ENCODE results near the gene C4BPB.
A peak's percentile ranks its signal among the peaks of the same experiment; 100 is the strongest.
"Not testable (repeated sequence)": the region's sequence is repeated elsewhere in the genome, so short reads cannot be mapped to it uniquely, and the experiment has no call there.

Gene C4BPB, protein sequence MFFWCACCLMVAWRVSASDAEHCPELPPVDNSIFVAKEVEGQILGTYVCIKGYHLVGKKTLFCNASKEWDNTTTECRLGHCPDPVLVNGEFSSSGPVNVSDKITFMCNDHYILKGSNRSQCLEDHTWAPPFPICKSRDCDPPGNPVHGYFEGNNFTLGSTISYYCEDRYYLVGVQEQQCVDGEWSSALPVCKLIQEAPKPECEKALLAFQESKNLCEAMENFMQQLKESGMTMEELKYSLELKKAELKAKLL

DNA sequence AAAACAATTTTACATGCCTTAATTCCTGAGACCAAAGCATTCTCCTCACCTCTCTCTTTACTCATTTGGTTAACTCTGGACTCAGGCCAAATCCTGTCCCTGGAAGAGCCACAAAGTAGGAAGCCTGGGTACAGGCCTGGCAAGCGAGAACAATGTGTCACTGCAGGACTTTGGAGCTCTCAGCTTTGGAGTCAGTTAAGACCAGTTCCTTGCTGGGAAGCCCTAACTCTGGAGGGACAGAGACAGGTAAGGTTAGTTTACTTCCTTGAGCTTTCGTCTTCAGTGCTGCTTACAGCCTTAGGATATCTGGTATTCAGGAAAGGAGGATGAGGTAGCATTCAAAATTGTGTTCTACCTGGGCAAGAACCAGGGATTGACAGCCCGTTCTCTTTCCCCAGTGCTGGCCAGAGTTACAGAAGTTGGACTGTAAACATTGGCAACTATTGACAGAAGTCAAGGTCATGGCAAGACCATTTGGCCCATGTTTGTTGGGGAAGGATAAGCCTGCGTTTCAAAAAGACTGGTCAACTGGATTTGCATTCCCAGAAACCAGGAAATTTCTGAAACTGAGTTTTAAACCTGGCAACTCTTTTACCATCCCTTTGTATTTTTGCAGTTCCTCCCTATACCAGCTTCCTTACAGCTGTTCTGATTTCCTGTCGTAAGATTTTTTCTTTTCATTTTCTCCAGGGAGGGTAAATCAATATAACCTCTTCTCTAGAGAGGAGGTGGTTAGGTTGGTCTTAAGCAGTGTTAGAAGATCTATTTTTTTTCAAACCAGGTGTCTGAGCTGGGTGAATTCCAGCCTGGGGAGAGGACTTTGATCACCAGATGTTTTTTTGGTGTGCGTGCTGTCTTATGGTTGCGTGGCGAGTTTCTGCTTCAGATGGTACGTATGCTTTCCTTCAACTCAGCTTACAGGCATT is at the start of gene C4BPB:
C4BPB (plus strand) TSS at position 160 of the 926 bp plus-strand sequence; CDS start at position 832, 672 bp downstream.
- DNase-seq (ENCODE audit: low read depth in 2 of 2): no peak

DNA sequence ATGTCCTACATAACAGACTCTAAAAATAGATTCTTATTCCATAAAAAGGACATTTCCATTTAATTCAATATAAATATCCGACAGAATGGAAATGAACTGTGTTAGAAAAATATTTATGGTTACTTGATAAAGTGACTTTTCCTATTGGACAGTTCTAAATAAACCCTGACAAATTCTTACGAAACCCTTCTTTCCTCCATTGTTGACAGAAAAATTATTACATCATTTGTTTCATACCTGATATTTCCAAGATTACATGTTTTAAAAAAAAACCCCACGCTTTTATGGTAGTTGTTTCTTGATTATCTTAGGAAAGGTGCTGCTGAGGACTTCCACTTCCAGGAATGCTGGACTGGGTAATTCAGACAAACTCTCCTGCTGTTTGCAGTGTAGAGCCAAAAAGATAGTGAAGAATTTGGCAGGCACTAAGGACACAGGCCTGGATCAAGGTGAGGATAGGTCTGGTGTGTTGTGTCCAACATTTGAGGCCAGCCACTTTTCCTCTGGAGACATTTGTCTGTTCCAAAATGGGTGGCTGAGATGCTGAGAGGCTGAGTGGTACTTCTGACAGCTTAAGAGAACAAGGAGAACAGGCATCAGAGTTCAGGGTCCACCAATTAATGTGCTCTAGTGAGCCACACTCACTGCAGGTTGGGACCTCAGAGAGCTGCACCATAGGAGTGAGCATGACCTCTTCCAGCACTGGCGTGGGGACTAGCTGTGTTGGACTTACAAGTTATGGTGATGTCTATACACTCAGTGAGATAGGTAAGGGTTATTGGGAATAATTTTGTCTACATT is 49.1 kb upstream of the C4BPB start:
- DNase-seq (ENCODE audit: low read depth in 2 of 2): no peak

DNA sequence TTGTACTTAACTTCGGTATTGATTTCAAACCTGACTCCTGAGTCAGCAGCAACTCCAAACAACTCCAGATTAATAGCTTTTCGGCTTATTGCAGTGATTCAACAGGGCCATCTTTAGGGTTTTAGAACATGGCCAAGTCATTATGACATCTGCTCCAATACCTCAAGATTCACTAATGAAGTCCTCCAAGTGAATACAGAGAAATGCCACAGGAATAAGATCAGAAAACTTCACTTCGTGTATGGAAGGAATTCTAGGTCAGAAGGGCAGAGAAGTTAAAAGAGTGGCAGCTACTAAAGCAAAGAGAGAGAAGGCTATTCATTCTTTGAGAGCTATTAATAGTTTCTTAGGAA is 48.5 kb upstream of the C4BPB start:
- no peak for DNase-seq (ENCODE audit: low read depth in 2 of 2)

DNA sequence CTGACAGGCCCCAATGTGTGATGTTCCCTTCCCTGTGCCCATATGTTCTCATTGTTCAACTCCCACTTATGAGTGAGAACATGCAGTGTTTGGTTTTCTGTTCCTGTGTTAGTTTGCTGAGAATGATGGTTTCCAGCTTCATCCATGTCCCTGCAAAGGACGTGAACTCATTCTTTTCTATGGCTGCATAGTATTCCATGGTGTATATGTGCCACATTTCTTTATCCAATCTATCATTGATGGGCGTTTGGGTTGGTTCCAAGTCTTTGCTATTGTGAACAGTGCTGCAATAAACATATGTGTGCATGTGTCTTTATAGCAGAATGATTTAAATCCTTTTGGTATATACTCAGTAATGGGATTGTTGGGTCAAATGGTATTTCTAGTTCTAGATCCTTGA is 47.3 kb upstream of the C4BPB start:
- not testable (repeated sequence) for DNase-seq (ENCODE audit: low read depth in 2 of 2)

DNA sequence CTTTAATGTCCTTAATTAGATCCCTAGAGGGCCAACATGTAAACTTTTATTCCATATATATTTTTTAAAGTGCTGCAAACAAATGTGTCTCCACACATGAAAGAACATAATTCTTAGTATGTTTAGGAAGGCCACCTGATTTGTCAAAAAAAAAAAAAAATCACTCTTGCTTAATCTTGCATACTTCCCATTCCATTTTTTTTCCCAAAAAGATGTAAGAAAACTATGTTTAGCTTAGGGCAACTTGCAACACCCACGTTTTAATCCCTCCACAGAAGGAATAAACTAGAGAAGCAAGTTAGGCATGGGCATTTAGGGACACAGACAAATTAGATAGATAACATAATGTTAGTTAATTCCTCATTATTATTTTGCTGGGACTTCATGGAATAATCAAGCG is 43.2 kb upstream of the C4BPB start:
- DNase-seq (ENCODE audit: low read depth in 2 of 2): no peak

DNA sequence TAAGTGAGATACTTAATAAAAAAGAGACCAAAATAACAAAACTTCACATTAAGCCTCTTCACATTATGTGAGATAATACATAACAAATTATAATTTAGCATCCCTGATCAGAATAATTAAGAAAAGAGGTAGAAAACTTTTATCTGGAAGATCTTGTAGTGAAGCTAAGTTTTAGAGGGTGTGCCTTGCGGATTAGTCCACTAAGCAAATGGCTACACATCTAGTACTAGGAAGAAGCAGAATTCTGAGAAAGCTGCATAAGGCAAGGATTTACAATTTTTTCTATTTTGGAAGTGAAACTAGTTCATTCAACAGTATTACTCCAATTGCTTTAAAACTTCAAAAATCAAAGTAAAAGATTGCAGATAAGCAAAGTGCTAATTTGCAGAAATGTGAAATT is 41.2 kb upstream of the C4BPB start:
- no peak for DNase-seq (ENCODE audit: low read depth in 2 of 2)

DNA sequence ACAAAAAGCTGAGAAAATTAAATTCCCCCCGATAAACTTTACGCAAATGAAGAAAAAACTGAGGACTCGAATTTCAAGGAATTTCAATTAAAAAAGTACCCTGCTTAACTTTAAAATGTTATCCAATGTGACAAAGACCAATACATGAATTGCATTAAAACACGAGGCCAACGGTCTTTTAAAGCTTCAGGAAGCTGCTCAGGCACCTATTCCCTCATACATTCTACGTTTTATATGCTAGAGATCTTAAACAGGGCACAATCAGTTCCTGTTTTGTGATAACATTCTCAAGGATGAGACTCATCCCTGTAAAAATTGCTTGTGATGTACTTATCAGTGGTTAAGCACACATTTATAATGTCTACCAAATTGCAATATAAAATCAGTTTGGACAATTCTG is 40.6 kb upstream of the C4BPB start:
- DNase-seq (ENCODE audit: low read depth in 2 of 2): no peak

DNA sequence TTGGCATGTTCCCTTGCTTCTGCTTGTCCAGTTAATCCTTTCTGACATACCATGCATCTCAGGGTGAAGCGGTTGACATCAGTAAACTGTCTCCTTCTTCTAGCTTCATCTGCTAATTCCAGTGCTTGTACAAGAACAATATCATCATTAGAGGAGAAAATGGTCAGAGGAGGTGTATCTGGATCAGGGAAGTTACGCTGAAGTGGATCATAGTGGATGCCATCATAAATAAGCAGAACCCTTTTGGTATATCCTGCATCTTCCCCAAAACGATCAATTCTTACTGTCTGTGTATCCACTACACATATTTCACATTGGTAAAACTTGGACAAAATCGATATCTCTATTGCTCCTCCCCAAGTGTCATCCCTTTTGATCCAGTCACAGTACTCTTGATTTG is 39.6 kb upstream of the C4BPB start:
- DNase-seq (ENCODE audit: low read depth in 2 of 2): no peak

DNA sequence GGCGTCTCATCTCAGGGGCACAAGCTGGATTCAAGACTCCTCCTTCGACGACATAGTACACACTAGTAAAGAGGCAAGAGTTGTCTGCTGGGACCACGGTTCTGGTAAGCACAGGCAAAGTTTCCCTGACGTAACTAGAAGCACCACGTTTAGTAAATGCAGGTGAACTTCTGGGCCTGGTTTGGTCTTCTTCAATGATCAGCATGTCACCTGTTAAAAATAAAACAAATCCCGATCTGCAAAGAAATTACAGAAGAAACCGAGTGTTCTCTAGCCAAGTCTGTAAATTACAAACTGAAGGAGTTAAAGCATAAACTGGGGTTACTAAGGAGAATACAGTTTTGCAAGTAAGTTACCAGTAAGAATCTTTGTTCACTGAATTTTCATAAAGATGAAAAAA is 39.1 kb upstream of the C4BPB start:
- DNase-seq (ENCODE audit: low read depth in 2 of 2): no peak

DNA sequence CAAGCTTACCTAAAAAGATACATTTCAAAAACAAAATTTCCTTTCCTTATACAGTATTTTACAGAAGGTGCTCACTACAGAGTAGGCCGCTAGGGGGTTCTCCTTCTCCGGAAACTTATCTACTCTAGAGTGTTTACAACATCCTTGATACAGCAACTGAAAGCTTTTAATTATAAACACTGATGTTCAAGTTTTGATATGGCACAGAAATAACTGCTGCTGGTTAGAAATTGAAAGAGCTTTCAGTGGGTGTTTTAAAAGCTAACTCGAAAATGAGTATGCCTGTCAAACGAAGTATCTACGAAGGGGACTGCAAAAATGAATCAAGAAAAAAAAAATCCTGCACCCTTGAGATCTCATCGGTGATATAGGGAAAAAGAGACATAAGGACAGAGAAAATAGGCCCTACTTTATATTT is 38.7 kb upstream of the C4BPB start:
- DNase-seq (ENCODE audit: low read depth in 2 of 2): peak in 1 of 2 donors; percentile 35

DNA sequence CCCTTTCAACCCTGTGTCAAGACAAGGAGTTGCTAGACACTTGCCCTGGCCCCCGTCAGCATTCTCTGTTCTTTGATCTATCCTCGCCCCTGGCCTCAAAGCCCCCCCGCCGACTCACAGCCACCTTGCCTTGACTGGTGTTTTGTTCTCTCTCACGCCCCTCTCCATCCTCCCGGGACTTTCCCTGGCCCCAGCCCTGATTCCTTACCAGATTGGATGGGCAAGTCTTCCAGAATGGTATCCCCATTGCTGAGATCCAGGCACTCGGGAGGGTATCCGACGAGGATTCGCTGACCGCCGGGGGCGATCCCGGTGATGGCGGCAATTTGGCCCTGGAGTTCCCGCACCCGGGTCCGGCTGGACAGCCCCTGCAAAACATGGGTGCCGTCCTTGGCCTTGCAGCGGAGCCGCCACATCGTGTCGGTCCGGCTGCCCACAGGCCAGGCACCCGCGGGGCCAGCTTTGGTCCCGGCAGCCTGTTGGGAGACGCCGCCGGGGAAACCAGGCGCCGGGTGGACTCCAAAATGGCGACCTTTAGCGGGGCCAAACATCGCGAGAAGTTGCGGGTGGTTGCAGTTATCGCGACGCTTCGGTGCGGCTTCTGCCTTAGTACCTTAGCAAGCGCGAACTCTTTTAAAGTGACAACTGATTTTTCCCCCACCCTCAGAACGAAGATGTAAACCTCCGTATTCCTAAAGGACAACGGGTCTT is 38.0 kb upstream of the C4BPB start:
- peak; percentile 84 to 88 for DNase-seq (ENCODE audit: low read depth in 2 of 2)

DNA sequence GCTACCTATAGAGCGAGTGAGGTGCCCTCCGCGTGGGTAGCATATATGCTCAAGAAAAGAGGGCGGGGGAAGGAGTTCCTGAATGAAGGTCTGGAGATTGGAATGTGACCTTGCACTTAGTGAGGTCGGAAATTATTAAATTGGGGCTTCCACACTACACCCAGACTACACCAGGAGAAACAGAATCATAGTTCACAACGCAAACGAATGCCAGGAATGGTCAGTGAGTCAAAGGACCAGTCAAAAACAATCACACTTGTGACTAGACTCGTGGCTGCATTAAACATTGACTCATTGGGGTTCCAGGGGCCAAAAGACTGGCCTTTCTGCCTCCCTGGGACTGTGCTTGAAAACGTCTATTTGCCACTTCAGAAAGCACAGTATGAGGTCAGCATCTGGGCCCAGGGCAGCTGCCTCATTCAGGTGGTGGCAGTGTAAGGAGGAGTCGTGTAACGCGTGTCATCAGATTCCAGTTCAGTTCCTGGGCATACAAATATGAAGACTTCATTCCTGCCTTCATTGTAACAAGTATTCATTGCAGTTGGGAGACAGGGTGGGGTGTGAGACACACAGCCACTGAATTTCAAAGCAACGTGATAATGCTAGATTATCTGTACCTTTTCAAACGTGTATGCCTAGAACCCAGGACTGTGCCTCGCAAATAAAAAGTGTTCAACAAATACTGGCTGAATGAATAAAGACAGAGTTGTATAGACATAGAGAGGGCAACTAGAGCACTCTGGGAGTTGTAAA is 37.3 kb upstream of the C4BPB start, which contains the start of gene YOD1:
YOD1 (minus strand) TSS at position 18 of the 753 bp plus-strand sequence. CDS start 178 bp downstream, outside the sequence.
- DNase-seq (ENCODE audit: low read depth in 2 of 2): no peak

DNA sequence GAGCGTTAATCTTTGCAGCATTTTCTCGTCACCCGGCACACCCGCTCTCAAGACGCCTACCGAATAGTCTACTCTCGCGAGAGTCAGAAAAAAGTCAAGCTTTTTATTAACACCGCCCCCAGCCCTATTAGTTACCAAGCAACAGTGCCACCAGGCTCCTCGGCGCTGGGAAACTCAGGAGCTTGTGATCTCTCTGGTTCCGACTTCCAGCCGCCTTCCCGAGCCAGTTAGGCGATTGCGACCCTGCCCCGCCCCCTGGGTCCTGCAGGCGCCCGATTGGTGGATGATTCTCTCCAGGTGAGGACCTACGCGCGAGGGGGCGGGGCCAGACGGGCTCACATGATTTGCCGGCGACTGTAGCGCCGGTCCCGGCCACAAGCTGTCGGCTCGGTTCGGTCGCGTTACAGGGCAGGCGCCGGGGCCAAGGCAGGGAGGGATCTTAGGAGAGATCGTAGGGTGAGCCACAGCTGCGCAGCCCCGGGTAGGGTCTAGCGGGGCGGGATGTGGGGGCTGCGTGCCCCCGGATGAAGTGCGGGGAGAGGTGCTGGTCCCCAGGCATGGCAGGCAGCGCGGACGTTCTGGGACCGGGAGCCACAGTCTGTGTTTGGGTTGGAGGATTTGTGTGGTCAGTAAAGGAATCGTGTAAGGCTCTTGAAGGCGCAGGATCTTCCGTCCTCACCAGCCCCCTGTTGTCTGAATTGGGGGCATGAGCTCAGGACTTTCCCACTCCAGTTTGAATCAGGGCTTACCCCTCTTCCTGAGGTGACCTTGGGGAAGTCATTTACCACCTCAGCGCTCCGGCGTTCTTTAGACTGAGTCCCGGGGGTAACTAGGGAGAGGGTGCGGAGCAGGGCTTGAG is 35.5 kb upstream of the C4BPB start, which contains the start of gene PFKFB2:
PFKFB2 (plus strand) TSS at position 365 of the 859 bp plus-strand sequence. CDS start 1,443 bp downstream, outside the sequence.
- peak; percentile 91 to 95 for DNase-seq (ENCODE audit: low read depth in 2 of 2)

DNA sequence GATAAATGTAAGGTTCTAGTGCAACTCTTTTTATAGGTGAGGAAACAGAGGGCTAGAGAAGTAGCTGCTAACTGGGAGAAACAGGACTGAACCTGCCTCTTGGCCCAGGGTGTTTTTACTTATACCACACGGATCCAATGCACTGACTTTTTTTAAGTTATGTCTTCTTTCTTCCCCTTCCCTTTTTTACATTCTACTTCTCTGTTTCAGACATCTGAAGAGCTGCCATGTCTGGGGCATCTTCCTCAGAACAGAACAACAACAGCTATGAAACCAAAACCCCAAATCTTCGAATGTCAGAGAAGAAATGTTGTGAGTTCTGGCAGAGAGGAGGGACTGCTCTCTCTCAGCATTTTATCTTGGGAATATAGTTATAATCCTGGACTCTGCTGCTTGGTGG is 34.2 kb upstream of the C4BPB start:
- DNase-seq (ENCODE audit: low read depth in 2 of 2): no peak

DNA sequence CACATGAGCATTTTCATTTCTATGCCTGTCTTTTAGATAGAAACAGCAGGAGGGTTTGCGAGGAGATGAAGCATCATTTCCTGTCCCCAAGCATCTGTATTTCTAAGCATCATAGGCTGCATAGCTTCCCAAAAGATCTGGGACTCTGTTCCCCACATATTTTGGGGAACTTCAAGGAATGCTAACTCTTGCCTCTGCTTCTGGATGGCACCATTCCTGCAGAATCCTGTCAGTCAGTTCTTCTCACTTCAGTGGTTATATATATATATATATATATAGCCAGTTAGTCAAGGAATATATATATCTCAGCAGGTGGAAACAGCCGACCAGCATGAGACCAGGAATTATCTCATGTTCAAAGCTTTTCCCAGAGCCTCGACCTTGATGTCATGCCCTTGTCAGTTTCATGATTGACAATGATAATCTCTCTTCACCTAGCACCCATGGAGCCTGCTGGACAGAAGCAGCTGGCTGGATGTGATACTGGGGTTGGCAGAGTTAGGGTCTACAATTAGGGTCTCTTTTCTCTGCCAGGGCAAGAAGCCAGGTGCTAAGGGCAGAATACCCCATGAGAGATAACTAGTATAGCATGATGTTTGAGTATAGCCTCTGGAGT is 33.2 kb upstream of the C4BPB start:
- DNase-seq (ENCODE audit: low read depth in 2 of 2): no peak

DNA sequence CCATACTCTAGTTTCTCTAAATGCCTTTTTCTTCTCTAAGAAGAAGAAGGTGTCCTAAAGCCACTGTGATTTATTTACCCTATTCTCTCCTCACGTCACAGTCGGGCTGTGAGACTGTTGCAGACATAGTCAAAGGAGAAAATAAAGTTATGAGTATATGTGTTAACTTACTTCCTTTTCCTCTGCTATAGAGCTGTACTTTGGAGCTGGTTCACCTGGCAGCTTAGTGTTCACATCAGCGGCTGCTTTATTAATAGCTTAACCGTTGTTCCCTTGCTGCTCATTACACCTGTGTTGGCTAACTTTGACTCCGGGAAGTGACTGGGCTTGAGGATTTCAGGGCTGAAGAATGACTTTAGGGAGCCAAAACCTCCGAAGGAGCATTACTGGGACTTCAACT is 32.0 kb upstream of the C4BPB start:
- no peak for DNase-seq (ENCODE audit: low read depth in 2 of 2)

DNA sequence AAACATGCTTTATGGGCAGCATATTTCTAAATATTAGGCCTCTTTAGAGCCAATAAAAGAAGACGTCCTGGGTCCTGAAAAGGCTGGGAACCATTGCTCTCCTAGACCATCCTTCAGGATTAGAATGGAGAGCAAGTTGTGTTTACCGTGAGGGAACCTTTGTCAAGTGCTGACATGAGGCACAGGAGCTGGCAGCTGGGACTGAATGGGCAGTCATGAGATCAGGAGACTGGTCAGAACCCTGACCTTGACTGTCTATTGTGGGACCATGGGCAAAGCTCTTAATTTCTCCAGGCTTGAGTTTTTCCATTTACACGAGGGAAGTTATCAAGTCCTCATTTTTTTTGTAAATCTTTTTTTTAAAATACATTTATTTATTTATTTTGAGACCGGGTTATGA is 30.4 kb upstream of the C4BPB start:
- no peak for DNase-seq (ENCODE audit: low read depth in 2 of 2)

DNA sequence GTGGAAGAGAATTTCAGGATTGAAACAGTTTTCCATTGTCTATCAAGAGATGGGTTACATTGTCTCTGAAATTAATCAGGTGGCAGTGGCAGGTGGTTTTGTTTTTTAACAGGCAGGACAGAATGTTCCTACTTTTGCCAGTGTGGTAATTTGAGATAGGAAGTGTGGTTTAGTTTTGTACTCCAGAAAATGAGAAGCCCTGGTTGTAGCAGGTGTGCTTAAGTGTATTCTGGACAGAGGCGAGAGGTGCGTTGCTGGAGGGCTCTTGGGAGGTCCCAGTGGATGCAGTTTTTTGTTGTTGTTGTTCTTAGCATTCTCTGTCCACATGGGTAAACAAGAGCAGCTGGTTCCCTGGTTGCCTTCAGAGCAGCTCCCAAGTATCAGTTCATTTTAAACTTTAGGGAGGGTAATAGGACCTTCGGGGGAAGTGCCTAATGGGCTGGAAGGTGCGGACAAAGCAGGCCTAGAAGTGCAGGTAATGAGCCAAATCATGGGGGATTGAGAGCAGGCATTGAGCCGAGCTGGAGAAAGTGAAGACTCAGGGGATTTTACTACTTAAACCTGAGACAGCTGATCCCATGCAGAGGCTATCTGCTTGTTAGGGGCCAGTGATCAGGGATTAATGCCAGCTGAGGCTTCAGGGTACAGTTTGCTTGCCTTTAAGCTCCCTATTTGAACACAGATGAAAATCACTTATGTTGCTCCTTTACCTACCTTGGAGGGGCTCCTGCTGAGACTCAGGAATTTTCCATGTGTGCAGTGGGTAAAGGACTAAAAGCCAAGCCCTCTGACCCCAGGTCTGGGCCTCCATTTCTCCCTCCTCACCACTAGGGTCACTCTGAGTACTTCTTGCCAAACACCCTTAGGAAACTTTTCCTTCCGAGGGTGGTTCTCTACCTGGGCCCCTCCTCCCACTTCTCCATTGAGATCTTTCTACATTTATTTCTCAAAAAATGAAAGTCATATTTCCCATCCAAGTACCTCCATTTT is 29.5 kb upstream of the C4BPB start:
- DNase-seq (ENCODE audit: low read depth in 2 of 2): no peak
